Activated CD8-positive, alpha-beta memory T cell treated with anti-CD3 and anti-CD28 coated beads, Interleukin-2, amount 50 U/mL, for 48 hours (primary cell): Measurements from ENCODE around the gene TTBK2.

ENCODE experiments used
- DNase-seq: peaks from one replicate; pipeline ENCODE4 v3.0.0-alpha.2; 2020

The TTBK2 gene

DNA sequence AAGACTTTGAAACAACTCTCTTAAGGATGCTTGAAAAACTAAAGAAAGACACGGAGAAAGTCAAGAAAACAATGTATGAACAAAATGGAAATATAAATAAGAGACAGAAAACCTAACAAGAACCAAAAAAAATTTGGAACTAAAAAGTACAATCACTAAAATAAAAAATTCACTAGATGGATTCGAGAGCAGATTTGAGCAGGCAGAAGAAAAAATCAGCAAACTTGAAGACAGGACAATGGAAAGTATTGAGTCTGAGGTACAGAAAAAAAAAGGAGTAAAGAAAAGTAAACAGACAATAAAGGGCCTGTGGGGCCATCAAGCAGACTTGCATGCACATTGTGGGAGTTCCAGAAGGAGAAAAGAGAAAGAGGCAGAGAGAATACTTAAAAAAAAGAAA, 170.3 kb downstream of the TTBK2 start:
- no peak for DNase-seq

DNA sequence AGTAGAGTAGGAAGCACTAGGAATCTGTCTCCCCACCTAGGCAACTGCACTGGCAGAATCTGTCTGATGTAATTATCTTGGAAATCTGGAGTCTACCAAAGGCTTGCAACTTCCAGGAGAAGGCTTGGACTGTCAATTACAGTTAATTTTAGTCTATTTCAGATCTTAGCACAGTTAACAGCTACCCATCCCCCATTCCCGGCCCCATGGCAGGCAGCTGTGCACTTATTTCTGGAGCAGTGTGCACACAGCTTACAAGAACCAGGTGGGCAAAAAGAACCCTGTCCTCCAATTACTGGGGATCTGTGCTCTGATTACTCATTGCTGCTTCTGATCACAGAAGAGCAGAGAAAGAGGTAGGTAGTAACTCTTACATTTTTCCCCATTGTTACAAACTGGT, 171.3 kb downstream of the TTBK2 start:
- DNase-seq: no peak

DNA sequence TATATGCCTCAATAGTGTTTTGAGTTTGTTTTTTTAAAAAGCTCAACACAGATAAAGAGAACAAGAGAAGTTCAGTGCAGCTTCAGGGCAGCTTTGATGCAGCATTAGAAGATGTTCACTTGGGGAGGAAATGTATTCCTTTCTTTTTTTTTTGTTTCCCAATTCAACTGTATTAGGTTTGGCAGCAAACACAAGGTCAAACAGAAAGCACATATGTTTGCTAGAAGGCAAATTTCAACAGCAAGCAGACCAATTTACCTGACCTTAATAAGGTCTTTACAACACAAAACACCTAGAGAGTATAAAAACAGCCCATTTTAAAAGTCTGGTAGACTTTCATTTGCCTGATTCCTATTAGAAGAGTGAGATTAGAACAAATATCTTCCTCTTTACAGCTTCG, 176.4 kb downstream of the TTBK2 start:
- no peak for DNase-seq

DNA sequence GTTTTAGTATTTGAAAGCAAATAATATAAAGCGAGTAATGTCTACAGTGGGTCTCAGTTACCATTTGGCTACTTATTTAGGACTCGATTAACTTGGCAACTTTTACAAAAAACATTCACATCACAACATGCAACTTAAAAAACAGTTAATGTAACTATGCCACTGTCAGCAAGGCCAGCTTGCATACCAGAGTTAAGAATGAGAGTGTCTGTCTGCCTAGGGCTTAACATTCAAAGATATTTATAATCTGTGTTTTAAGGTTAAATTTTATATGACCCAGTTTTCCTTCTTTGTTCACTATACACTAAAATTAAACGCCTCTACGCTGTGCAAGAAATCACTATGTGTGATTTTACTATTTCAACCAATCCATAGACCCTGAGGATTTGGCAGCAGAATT, 178.4 kb downstream of the TTBK2 start:
- no peak for DNase-seq

DNA sequence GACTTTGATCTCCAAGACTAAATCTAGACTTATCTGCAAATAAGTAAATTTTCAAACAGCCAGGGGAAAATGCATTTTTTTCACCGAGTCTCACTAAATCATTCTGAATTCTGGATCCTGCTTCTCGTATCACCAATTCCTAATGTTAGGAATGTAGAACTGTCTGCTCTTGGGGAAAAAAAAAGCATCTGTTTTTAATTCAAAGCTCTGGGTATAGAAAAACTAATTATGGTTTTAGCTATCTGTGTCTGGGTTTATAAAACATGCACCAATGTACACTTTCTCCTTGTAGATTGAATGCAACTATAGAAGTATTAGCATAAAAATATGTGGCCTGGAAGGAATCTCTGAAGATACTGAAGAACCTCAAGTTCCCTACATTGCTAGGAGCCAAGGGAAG, 178.9 kb downstream of the TTBK2 start:
- no peak for DNase-seq

DNA sequence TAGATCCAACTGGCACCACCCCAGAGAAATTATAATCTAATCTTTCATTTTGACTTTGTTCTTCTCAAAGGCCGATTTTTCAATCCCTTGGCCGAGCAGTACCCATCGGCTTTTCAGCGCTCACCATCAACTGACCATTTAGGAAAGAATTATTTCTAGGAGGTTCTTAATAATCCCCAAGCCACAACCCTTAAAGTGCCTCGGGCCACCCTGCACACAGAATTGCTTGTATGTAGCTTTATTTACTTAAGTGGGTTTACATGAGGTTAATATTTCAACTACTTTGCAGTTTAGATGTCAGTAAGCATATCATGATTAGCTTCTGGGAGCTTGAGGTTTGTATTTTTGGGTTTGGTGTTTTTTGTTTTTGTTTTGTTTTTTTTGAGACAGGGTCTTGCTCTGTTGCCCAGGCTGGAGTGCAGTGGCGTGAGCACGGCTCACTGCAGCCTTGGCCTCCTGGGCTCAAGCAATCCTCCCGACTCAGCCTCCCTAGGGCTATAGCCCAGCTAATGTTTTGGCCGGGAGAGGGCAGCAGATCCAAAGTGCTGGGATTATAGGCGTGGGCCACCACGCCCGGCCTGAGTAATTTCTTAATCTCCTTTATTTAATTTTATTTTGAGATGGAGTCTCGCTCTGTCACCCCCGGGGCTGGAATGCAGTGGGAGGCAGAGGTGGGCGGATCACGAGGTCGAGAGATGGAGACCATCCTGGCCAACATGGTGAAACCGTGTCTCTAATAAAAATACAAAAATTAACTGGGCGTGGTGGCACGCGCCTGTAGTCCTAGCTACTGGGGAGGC, 182.8 kb downstream of the TTBK2 start:
- no peak for DNase-seq

DNA sequence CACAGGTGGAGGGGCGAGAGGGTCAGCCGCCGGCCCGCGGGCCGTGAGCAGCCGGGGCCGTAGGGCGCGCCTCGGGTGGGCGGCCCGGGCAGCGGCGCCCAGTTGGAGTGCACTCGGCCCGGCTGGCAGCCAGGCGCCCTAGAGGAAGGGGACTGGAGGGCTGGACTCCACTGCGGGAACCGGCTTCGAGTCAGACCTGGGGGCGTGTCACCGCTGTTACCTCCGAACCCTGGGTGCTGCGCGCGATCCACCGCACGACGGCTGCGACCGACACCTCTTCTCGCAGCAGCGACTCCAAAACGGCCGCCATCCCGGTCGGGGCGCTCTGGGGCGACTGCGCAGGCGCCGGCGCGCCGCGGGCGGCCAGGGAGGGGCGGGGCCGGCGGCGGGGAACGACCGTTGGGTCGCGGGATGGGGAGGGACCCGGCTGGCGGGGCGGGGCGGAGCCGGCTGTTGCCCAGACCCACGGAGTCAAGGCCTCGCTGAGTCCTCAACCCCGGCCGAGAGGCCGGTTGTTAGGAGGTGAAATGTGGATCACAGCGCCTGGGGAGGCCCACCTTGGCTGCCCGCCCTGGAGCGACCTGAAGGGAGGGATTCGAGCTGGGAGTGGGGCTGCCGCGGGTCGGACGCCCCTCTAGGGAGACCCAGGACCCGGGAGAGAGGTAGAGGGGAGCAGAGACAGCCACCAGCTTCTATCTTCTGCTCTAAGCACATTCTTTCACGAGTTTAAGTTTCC, 183.6 kb downstream of the TTBK2 start, which contains the start of gene CDAN1:
Gene CDAN1 (minus strand): TSS at position 336 of the 736 bp plus-strand sequence. CDS start 26 bp downstream, at position 310.
- DNase-seq: peak; percentile 98

DNA sequence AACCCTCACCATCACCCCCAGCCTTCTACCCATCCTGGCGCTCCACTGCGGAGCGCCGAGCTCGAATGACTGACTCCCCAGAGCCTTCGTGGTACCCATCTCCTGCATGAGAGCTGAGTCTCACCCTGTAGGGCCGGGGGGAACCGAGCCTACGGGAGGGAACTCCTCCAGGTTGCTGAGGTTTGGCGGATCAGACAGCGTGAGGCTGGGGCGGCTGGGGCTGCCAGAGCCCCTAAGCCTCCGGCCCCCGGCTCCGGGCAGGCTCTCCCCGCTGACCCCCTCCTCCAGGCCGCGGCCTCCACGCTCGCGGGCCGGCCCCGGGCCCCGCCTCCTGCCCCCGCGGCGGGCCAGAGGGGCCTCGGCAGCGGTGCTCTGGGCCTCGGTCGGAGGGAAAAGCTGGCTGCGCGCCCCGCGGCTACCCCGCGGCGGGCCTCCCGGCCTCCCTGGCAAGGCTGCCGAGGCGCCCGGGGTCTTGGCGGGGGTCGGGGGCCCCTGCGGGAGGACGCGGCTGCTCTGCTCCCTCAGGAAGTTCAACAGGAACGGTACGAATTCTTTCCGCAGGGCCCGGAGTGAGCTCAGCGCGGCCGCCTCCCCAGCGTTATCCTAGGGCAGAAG, 184.3 kb downstream of the TTBK2 start:
- peak; percentile 66 for DNase-seq

DNA sequence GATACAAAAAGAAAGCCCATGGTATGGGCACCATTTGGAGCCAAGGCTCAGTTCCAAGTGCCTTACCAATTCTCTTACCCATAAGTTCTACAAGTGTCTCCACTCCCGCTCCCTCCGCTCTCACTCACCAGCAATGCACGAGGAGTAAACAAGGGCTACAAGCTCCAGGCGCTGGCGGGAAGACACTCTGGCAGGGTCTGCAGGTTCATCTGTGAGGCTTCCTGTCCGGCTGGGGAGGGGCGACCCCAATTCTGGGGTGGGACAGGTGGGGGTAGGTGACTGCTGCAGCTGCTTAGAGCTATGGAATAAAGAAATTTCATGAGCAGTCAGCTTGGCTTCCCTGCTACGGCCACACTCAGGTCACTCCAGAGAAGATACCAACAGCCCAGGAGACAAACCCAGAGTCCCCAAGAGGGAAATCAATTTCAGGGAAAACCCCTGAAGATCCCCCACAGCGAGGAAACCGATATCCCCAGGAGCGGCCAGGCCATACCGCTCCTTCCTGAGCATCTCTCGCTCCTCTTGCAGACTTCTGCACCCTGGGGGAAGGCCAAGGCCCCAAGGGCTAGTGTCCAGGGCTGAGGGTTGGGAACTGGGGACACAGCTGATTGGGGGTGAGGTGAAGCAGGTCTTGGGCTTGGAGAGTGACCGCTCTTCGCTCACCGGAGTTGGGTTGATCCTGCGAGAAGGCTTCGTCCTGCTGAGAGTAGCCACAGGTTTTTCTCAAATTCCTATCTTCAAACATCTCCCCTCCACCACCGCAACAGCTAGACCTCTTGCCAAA, 185.0 kb downstream of the TTBK2 start:
- DNase-seq: no peak

DNA sequence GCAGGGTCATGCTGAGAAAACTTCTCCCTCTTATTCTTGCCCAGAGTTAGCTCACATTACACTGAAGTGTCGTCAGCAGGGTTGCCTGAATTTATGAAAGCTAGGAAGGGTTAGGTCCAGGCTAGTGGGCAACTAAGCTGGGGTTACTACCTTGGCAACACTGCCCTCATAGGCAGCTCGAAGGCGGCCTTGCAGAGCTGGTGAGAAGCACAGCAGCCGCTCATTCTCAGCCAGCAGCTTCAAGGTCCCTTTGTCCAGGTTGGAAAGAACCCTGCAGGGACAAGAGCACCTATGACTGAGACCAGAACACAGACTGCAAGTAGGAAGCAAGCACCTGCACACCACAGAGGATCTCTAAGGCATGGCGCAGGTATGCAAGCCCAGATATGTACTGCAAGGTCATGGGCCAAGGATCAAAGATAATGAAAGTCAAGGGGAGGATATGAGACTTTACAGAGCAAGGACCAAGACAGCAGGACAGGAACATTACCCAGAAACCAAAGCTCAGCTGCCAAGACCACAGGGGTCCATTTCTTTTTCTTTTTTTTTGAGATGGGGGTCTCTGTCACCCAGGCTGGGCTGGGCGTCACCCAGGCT, 186.4 kb downstream of the TTBK2 start:
- no peak for DNase-seq

DNA sequence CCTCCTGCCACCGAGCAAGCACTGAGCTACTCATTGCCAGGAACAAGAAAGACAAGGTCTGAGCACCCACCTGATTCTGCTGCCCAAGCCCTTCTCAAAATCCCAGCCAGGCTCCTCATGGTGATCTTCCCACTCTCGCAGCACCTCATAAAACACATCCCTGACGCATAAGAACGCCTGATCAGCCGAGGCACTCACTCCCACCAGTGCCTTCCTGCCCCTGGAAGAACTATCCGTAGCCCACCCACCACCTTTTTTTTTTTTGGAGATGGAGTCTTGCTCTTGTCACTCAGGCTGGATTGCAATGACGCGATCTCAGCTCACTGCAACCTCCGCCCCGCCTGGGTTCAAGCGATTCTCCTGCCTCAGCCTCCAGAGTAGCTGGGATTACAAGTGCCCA, 187.6 kb downstream of the TTBK2 start:
- no peak for DNase-seq

DNA sequence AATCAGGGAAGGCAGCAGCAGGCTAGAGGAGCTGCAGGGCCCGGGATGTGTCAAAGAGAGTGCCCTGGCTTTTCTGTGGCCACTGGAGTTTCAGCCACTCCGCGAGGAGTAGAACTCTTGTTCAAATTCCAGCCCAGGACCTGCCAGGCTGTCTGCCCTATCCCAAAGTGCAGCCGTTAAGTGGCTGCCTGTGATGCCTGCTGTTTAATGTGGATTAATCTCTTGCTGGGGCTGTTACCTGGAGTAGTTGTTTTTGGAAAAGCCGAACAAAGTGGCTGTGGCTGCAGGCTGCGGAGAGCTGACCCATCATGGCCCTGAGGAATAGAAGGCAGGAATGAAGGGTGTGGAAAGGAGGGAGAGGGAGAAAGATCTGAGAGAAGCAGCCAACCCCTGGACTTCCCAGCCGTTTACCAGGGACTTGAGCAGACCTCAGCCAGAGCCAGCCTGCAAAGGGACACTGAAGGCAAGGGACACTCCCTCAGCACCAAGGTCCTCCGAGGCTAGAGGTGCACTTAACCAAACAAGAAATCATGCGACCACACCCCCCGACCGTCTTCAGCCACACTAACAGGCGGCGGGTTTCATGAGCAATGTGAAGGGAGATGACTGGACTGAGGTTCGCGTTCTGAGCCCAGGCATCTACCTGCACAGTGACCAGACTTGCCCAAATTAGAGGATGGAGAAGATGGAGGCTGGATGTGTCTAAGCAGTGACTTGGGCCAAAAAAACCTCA, 188.3 kb downstream of the TTBK2 start:
- DNase-seq: no peak

DNA sequence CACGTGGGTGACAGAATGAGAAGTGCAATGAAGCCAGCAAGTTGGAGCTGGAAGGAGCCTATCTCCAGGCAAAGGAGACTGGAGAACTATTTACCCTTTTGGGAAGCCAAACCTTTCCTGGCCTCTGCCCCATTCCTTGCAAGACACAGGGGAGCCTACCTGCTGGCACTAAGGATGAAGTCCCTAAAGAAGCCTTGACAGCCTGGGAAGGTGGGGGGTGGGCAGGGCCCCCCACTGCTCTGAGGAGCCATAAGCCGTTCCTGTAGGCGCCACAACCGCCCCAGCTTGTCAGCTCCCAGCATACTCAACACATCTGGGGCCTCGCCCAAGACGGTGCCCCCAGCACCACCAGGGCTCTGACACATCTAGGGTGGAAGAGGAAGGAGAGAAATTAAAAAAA, 189.1 kb downstream of the TTBK2 start:
- no peak for DNase-seq

DNA sequence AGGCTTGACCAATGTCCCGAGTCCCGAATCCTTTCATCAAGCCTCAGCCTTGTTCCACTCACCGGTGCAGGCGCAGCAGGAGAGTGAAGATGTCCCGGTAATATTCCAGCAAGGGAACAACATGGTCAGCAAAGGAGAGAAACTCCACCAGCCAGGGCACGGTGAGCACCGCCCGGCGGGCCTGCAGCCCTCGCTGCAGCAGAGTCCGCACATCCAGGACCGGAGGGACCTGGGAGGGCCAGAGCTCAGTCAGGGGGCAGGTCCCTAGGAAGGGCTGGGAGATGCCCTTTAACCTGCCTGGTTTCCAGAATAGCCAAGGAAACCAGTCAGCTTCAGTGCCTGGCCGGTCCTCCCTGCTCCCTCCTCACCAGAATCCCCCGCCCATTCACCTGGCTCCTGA, 190.0 kb downstream of the TTBK2 start:
- DNase-seq: no peak

DNA sequence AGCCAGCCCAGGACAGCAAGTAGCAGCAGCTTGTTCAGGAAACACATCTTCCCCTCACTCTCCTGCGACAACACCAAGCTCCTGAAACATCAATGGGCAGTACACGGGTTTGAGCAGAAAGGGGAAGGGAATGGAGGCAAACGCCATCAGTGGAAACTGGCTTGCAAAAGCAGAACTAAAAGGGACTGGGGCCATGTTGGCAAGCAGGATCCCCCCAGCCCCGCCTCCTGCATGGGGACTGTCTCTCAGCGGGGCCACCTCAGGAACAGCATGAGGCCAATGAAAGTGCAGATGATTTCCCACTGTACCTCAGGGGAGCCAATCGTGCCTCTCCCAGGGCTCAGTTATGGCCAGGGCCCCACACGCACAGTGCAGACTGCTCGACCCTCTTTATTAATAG, 190.4 kb downstream of the TTBK2 start:
- DNase-seq: no peak

DNA sequence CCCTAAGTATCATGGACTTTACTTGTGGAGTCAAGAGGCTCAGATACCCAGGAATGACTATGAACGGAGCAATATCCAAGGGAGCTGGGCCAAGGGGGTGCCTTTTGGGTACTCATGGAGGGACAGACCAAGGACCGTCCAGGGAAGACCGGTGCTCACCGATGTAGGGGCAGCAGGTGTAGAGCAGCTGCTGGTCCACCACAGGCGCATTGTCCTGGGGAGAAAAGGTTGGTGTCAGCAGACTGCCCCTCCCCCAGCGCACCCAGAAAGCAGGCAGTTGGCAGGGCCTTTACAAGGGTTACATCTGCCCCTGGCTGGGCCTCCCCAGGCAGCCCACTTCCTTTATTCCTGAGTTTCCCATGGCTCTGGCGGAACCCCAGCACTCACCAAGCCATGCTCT, 191.2 kb downstream of the TTBK2 start:
- no peak for DNase-seq

DNA sequence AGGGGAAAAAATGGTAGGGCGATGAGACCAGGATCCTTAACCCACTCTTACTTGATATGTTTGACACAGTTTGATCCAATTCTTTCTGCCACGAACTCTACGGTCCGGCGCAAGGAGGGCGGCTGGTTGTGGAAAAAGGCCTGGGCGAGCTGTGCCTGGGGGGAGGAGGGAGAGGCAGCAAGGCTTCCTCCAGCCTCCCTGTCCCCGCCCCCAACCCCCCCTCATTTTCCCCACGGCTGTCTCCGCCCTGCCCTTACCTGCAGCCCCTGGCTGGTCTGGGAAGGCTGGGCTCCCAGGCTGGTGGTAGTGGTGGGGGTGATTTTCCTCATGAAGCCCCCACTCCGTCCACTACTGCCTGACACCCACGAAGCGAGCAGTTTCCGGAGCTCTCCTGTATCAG, 191.6 kb downstream of the TTBK2 start:
- DNase-seq: no peak

DNA sequence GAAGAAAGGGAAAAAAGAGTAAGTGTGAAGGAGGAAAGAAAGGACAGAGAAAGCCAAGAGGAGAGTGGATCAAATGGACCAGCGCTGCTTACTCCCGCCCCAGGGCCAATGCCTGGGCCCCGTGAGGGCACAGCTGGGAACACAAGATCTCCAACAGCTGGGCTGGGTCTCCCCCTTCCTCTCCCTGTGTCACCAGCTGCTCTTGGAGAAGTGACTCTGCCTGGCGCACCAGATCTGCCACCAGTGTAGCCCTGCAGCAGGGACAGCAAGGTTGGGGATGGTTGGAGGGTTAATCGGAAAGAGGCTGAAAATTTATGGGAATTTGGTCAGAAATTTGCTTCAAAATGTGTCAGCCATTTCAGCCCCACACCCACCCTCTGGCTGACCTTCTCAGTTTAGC, 192.0 kb downstream of the TTBK2 start:
- DNase-seq: no peak

DNA sequence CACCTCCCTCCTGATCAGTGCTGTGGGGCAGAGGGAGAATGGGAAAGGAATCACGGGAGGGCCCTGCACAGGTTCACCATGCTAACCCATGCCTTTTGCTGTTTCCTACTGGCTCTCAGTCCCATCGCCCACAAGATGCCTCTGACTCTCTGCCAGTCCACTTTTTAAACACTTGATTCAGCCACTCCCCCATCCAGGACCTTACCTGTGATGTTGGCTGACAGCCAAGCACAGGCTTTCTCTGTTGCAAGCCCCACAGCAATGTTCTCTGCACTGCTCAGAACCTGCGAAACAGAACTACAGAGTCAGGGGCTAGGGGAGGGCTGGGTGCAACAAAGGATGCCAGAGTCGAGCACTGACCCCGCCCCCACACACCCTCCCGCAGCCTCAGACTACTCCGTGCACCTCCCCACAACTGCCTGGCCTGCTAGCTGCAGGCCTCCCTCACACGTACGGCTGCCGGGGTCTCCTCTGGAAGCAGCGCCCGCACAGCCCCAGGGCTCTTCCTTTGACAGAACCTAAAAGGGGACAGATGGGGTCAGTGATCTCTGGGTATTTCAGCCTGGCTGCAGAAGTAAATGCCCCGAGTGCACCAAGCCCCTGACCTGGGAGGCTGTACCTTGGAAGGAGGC, 192.7 kb downstream of the TTBK2 start:
- no peak for DNase-seq

DNA sequence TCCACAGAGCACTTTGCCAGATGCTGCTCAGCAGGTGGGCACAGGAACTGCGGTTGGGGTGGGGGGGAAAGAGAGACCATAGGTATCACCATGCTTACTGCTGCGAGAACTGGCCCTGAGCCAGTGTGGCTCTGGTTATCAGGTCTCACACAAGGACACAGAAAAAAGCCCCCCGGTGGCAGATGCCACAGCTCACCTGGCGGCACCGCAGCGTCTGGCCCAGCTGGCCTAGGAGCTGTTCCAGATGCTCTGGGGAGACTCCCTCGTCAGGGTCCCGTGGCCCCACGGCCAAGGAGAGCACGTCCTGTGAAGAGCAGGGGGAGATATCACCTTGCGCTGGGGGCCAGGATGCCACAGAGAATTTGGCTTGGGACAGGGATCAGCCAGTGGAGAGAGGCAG, 194.5 kb downstream of the TTBK2 start:
- no peak for DNase-seq

DNA sequence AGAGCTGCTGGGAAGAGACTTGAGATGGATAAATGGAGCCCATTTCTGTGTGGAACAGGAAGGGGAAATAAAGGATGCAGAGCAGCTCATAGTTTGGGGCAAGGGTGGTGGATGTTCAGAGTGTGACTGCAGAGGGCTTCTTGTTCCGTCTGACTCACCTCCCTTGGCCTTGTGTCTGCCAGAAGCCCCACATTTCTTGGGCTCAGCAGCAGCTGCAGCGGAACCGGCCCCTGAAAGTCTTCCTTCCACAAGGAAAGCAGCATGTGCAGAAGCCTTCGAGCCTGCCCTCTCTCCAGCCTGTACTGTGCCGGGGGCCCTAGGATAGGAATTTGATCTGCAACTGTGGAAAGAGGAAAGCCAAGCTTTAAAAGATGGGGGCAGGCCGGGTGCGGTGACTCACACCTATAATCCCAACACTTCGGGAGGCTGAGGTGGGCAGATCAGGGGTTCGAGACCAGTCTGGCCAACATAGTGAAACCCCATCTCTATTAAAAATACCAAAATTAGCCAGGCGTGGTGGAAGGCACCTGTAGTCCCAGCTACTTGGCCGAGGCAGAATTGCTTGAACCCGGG, 195.2 kb downstream of the TTBK2 start:
- no peak for DNase-seq
